D721Med (cell line): Measurements from ENCODE around the gene EPB41.

Experiments used
- DNase-seq: peaks from one replicate; pipeline ENCODE4 v3.0.0; 2011; ENCODE audit warnings: low spot score; ENCODE audit not compliant: insufficient read length
- FAIRE-seq: peaks from 2 replicates; lab custom pipeline; 2011; peaks lifted over from hg19 to GRCh38; lab: Jason Lieb, UNC
- TF ChIP-seq, protein P1 (sequence below): IDR thresholded peaks from 2 replicates; pipeline ENCODE4 v1.5.1; 2012; ENCODE audit warnings: mild to moderate bottlenecking, control low read depth; ENCODE audit not compliant: insufficient read depth; ENCODE audit errors: missing control alignments

The EPB41 gene

DNA sequence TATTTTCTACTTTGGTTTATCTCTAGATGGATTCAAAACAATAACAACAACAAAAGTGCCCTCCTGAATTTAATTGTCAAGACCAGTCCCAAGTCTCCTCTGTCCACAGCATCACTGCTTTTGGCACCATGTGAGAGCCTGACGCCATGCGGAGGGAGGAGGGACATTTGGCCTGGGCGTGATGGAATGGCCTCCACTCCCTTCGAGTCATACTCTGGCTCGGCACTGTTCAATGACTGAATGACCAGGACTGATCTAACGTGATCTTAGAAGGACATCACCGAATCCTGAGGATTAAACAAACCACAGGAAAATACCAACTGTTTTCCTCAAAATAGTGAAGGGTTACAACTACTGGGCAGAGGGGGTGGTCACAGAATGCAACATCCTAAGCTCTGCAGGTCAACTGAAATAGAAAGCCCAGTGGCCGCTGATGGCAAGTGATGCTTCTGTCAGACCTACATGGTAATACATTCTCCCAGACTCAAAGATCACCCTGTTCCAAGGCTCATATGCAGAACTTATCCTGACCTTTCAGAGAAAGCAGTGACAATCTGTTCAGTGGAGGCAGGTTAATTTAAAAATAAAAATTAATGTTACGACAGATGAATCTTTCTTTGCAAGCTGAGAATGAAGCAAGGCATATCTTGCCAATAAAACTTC is 248.2 kb downstream of the EPB41 start:
- FAIRE-seq (no peak), DNase-seq (no peak)
- TF ChIP-seq, protein P1, sequence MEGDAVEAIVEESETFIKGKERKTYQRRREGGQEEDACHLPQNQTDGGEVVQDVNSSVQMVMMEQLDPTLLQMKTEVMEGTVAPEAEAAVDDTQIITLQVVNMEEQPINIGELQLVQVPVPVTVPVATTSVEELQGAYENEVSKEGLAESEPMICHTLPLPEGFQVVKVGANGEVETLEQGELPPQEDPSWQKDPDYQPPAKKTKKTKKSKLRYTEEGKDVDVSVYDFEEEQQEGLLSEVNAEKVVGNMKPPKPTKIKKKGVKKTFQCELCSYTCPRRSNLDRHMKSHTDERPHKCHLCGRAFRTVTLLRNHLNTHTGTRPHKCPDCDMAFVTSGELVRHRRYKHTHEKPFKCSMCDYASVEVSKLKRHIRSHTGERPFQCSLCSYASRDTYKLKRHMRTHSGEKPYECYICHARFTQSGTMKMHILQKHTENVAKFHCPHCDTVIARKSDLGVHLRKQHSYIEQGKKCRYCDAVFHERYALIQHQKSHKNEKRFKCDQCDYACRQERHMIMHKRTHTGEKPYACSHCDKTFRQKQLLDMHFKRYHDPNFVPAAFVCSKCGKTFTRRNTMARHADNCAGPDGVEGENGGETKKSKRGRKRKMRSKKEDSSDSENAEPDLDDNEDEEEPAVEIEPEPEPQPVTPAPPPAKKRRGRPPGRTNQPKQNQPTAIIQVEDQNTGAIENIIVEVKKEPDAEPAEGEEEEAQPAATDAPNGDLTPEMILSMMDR: no peak

DNA sequence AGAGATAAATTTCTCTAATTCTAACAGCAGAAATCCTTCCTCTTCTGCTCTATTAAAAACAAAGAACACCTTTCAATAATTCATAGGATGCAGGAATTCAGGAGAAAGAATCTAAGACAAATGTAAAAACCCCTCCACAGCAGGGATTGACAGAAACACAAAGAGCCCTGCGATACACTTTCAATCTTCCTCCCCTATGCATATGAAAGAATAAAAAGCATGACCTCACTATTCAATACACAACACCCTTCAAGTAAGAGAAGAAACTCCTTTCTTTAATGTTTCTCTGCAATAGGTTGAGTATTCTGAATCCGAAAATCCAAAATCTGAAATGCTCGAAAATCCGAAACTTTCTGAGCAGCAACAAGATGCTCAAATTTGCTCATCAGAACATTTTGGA is 250.2 kb downstream of the EPB41 start:
- DNase-seq (no peak), FAIRE-seq (no peak)
- TF ChIP-seq, protein P1: no peak

DNA sequence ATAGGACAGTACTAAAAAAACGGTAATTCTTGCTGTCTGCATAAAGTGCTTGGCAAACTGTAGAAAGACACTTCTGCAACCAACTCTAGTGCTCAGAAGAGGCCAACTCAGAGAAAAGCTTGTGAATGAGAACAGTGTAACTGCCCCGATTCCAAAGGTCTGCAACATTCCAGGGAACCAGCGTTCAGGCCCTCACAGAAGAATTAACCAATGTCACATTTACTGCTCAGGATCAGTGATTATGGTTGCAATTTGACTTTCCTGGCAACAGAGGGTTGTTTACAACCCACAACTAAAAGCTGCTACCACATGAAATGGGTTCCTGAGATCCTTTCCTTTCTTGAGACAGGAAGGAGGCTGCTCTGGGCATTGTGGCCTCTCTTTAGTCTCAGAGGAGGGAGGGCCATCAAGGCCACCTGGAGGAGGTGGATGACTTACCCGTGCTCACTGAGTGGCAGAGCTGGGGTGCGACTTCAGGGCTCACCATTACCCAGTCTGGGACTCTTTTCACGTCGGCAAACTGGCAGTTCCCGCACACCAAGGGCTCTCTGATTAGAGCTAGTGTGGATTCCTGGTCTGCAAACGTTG is 252.0 kb downstream of the EPB41 start:
- no peak for FAIRE-seq
- TF ChIP-seq, protein P1: no peak
- DNase-seq: no peak

DNA sequence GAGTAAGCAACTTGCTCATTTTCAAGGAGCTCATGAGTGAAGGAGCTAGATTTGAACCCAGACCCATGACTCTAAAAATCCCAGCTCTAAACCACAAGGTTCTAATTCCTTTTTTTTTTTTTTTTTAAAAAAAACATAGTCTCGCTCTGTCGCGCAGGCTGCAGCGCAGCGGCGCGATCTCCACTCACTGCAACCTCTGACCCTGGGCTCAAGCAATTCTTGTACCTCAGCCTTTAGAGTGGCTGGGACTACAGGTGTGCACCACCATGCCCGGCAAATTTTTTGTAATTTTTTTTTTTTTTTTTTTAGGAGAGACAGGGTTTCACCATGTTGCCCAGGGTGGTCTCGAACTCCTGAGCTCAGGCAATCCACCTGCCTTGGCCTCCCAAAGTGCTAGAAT is 253.5 kb downstream of the EPB41 start:
- TF ChIP-seq, protein P1: no peak

More for the DNA sequence above, 253.5 kb downstream of the EPB41 start:
- no peak for FAIRE-seq
- DNase-seq: no peak
